Small intestine (tissue), 7 donors: ENCODE measurements around the gene SNCB. TPM values are rescaled to one million over a fixed set of nuclear protein-coding genes. Genes with fewer than 3 reads are reported as not detected.
A peak's percentile ranks its signal among the peaks of the same experiment; 100 is the strongest.

ENCODE experiments used
- DNase-seq, 2 donors: peaks; one replicate each; pipeline versions ENCODE4 v3.0.0 to v3.0.0-alpha.2; 2013
- FAIRE-seq: peaks from 2 replicates; lab custom pipeline; 2012; peaks lifted over from hg19 to GRCh38; lab: Jason Lieb, UNC
- H3K27ac ChIP-seq, 3 donors: one replicate each; pipeline ENCODE4 v1.5.1; 2013; ENCODE audit warnings: low read length in 2 of 3, mild to moderate bottlenecking in 2 of 3, control low read depth in 1 of 3, inconsistent platforms in 1 of 3, low read depth in 1 of 3, moderate library complexity in 1 of 3
- H3K27me3 ChIP-seq, 3 donors: one replicate each; pipeline ENCODE4 v1.6.1; 2013; ENCODE audit warnings: low read length in 3 of 3, inconsistent platforms in 1 of 3; ENCODE audit not compliant: control insufficient read depth in 3 of 3, insufficient read depth in 3 of 3
- H3K36me3 ChIP-seq, 3 donors: one replicate each; pipeline ENCODE4 v1.6.1; 2013; ENCODE audit warnings: low read length in 3 of 3, inconsistent platforms in 1 of 3, low read depth in 1 of 3, mild to moderate bottlenecking in 1 of 3, moderate library complexity in 1 of 3; ENCODE audit not compliant: control insufficient read depth in 3 of 3, insufficient read depth in 2 of 3
- H3K4me1 ChIP-seq, 3 donors: one replicate each; pipeline ENCODE4 v1.6.1; 2013; ENCODE audit warnings: low read length in 2 of 3, inconsistent platforms in 1 of 3, low read depth in 1 of 3, mild to moderate bottlenecking in 1 of 3, moderate library complexity in 1 of 3; ENCODE audit not compliant: control insufficient read depth in 3 of 3, insufficient read depth in 2 of 3
- H3K4me3 ChIP-seq, 3 donors: one replicate each; pipeline ENCODE4 v1.5.1; 2013; ENCODE audit warnings: low read length in 3 of 3, control low read depth in 1 of 3, inconsistent platforms in 1 of 3, low read depth in 1 of 3, mild to moderate bottlenecking in 1 of 3, moderate library complexity in 1 of 3
- H3K9me3 ChIP-seq, 2 donors: one replicate each; pipeline ENCODE4 v1.6.1; 2013; ENCODE audit warnings: low read depth in 1 of 2, low read length in 1 of 2; ENCODE audit not compliant: control insufficient read depth in 2 of 2, insufficient read depth in 1 of 2
- WGBS, 3 donors: extraction: QIAGEN DNeasy Blood & Tissue Kit; methylation state at CpG; one replicate each; pipeline ENCODE4 v1.1.7; 2013; 5-methylcytosine and 5-hydroxymethylcytosine counted together
- polyA plus RNA-seq, 4 donors: library from polyadenylated mRNA; stranded (reverse) in 3 of 4; unstranded in 1 of 4; fragments of 200-250 nt in 3 of 4; fragments of 120-200 nt in 1 of 4; gene quantifications; one replicate each; pipeline versions ENCODE4 v1.2.1 to v1.2.3, GENCODE V29; 2013
- donor health status: healthy with polysubstance abuse.
- donor health status: control.
- donor health status: control.
- donor health status: Bipolar disorder and iron deficiency.
- donor health status: healthy.

SNCB gene
- polyA plus RNA-seq, 4 donors, result 0.16 to 0.73 TPM; not detected in 2

DNA sequence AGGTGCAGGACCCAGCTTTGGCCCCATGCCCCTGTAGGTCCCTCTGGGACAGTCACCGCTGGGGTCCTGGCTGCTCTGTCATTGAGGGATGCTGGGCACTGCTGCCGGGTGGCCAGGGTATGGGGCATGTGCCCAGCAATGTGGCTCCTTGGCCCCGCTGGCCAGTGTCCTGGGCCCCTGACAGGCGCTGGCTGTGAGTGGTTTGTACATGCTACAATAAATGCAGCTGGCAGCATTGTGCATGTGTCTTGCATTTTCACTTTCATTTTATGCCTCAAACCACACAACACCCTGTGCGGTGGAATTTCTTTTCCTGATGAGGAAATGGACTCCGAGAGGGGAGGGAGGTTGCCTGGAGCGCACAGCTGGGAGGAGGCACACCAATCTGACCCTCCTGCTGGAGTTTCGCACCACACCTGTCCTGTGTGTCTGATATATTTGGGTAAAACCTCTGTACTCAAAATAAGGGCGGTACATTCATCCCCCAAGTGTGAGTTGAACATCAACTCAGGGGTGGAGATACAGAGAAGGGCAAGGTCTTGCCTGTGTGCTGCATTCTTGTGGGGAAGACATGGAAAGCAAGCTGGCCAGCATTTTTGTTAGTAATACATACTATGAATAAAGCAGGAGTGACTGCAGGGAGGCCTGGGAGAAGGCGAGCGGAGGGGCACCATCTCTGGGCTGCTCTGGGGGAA, 28.6 kb upstream of the SNCB start:
- 16 to 33% (median 22%) methylated on average over 11 of the region's 11 CpGs for WGBS, 3 donors
- FAIRE-seq, result no peak

DNA sequence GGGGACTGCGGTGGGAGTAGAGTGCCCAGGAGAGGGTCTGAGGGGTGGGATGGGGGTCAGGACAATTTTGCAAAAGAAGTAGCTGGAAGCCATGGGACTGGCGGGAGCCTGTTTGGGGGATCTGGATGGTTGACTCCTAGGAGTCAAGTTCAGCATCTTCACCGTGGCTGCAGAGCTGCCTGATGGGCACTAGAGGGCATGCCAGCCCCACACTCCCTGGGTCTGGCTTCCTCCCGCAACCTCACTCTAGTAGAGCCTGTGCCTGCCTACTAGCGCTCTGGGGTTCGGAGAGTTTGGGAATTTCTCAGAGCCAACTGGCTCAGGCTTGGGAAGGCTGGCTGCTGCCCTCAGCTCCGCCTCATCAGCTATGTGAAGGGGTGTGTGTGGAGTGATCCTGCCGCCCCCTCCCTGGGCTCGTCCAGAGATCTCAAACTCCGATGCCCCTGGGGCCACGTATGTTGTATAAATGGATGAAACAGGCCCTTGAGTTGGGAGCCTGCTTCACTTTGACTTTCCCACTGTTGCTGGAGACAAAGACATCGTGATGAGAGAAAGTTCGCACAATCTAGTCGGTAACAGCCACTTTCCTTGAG, 27.8 kb upstream of the SNCB start:
- Histone ChIP-seq H3K36me3 (peaks cover 0 to 47% (median 0%) of the 10 kb centered on the region in 3 donors), H3K4me3 (no peak overlapping the region), H3K27ac (no peak overlapping the region), H3K27me3 (peaks cover 0 to 2% (median 0%) of the 10 kb centered on the region in 3 donors), H3K4me1 (peaks cover 5 to 7% (median 5%) of the 10 kb centered on the region in 3 donors), H3K9me3 (no peaks in the 10 kb centered on the region)
- no peak for FAIRE-seq
- peak; percentile 72 to 73 for DNase-seq
- 33 to 45% (median 41%) methylated on average over 14 of the region's 14 CpGs for WGBS, 3 donors

More for the DNA sequence above, 28.6 kb upstream of the SNCB start:
- Histone ChIP-seq H3K4me1 (peaks cover 5 to 7% (median 5%) of the 10 kb centered on the region in 3 donors), H3K36me3 (peaks cover 0 to 39% (median 0%) of the 10 kb centered on the region in 3 donors), H3K4me3 (peak overlapping the region in 1 of 3 donors; percentile 45), H3K27me3 (peaks cover 0 to 5% (median 2%) of the 10 kb centered on the region in 3 donors), H3K27ac (peak overlapping the region in 2 of 3 donors; percentile 54 to 68), H3K9me3 (no peaks in the 10 kb centered on the region)
- DNase-seq, result peak; percentile 61 to 85

DNA sequence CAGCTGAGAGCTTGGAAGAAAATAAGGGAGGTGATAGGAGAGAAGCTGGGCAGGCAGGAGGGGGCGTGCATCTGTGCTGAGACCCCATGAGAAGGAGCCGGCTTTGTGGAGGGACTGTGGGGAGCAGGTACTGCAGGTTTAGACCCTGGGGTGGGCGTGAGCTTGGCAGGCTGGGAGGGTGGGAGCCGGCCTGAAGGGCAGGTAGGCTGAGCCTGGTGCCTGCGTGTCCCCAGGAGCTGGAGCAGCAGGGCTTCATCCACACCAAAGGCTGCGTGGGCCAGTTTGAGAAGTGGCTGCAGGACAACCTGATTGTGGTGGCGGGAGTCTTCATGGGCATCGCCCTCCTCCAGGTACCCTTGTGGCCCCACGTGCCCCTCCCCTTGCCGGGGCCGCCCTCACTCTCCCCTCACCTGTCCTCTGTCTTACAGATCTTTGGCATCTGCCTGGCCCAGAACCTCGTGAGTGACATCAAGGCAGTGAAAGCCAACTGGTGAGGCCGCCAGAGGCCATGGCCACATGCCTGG, 26.2 kb upstream of the SNCB start:
- 88 to 92% (median 90%) methylated on average over 13 of the region's 13 CpGs for WGBS, 3 donors
- Histone ChIP-seq H3K36me3 (peaks cover 0 to 57% (median 2%) of the 10 kb centered on the region in 3 donors), H3K4me3 (no peak overlapping the region), H3K27ac (no peak overlapping the region), H3K9me3 (no peaks in the 10 kb centered on the region), H3K4me1 (peaks cover 5 to 7% (median 5%) of the 10 kb centered on the region in 3 donors), H3K27me3 (no peaks in the 10 kb centered on the region)
- DNase-seq (no peak), FAIRE-seq (no peak)

DNA sequence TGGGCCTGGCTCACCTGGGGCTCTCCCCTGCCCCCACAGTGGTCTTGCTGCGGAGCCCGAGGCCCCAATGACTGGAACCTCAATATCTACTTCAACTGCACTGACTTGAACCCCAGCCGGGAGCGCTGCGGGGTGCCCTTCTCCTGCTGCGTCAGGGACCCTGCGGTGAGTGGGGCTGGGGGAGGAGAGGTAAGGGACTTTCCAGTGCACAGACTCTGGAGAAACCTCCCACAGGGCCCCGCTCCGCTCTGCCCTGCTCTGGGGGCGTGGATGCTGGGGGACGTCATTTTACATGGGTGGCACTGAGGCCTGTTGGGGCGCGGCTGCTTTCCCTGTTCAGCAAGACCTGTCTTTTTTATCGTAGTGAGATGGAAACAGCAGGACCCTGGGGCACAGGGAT, 24.5 kb upstream of the SNCB start:
- no peaks in the 10 kb centered on the region for H3K9me3 ChIP-seq
- no peak for FAIRE-seq
- no peak overlapping the region for H3K4me3 ChIP-seq
- H3K36me3 ChIP-seq, result peaks cover 0 to 57% (median 2%) of the 10 kb centered on the region in 3 donors
- WGBS, 3 donors, result 94 to 97% (median 96%) methylated on average over 14 of the region's 14 CpGs
- H3K27me3 ChIP-seq, result no peaks in the 10 kb centered on the region
- H3K4me1 ChIP-seq, result peaks cover 5 to 7% (median 5%) of the 10 kb centered on the region in 3 donors
- H3K27ac ChIP-seq, result no peak overlapping the region
- no peak for DNase-seq

DNA sequence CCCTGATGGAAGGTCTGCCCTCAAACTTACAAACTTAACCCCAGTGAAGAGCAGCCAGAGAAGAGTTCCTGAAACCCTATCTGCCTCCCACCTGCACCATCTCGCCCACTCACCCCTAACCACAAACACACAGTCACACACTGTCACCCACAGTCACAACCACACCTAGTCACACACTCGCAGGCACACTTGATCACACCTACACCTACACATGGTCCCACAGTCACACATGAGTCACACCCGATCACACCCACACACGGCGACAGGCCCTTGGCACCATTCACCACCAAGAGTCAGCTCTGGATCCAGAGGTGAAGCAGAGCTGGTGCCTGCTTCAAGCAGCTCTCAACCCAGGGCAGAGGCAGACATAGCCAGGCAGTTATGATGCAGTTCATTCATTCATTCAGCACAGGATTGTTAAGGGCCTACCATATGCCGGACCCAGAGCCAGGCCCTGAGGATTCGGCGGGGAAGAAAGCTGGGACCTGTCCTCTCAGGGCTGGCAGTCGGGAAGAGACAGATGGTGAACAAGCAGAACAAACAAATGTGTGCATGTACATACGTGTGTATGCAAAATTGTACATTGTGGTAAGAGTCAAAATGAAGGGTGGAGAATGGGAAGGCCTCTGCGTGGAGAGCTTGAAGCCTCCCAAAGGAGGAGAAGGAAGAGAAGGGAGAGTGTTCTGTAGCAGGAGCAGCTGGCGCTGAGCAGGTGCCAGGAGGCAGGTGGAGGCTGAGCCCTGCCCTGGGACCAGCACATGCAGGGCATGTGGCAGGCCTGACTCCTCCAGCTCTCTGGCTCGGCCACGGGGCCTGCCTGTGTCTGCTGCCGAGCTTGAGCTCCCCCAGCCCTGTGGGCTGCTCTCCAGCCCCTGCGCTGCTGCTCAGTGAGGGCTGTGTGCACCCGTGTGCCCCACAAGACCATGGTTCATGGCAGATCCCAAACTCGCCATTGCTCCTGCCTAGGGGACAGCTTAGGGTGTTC, 23.4 kb upstream of the SNCB start:
- Histone ChIP-seq H3K36me3 (peaks cover 0 to 57% (median 2%) of the 10 kb centered on the region in 3 donors), H3K4me3 (no peak overlapping the region), H3K27ac (no peak overlapping the region), H3K4me1 (peaks cover under 1 to 6% (median 4%) of the 10 kb centered on the region in 3 donors), H3K9me3 (no peaks in the 10 kb centered on the region), H3K27me3 (no peaks in the 10 kb centered on the region)
- DNase-seq (peak in 1 of 2 donors; percentile 27), FAIRE-seq (no peak)
- 72 to 77% (median 74%) methylated on average over 18 of the region's 18 CpGs for WGBS, 3 donors

DNA sequence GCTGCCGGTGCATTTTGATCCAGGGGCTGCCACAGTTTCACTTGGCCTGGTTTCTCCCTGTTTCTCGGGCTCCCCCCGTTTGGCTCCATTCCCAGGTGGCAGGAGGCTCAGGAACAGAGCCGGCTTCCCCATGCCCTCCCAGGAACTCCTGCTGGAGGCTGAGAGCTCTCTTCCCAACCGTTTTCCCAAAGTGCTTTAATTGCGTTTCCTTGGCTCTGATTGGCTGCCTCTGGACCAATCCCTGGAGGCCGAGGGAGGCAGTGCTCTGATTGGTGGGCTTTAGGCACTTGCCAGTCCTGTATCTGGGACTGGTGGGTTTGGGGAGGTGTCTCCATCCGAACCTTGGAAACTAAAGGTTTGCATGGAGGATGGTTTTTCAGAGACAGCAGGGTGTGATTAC, 21.8 kb upstream of the SNCB start:
- FAIRE-seq, result no peak
- 82 to 86% (median 85%) methylated on average over 8 of the region's 8 CpGs for WGBS, 3 donors

DNA sequence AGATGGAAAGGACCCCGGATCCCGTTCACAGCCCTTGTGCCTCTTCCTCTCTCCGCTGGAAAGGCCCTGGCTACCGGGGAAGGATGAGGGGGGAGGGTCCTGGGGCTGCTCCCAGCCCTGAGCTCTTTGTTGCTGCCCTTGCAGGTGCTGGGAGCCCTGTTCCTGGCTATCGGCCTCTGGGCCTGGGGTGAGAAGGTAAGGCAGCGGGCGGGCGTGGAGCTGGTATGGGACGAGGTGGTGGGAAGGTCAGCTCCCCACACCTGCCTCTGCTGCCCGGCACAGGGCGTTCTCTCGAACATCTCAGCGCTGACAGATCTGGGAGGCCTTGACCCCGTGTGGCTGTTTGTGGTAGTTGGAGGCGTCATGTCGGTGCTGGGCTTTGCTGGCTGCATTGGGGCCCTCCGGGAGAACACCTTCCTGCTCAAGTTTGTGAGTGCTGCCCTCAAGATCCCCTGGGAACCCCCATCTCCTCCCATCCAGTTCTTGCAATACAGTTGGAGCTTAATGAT, 21.2 kb upstream of the SNCB start:
- H3K4me3 ChIP-seq, result no peak overlapping the region
- peaks cover 0 to 43% (median 2%) of the 10 kb centered on the region in 3 donors for H3K36me3 ChIP-seq
- FAIRE-seq (no peak), DNase-seq (no peak)
- WGBS, 3 donors, result 87 to 97% (median 93%) methylated on average over 17 of the region's 17 CpGs
- H3K27ac ChIP-seq, result no peak overlapping the region
- peaks cover 0 to 8% (median 3%) of the 10 kb centered on the region in 3 donors for H3K4me1 ChIP-seq
- no peaks in the 10 kb centered on the region for H3K9me3 ChIP-seq
- no peaks in the 10 kb centered on the region for H3K27me3 ChIP-seq

More for the DNA sequence above, 21.8 kb upstream of the SNCB start:
- peaks cover 0 to 49% (median 2%) of the 10 kb centered on the region in 3 donors for H3K36me3 ChIP-seq
- H3K9me3 ChIP-seq, result no peaks in the 10 kb centered on the region
- H3K27ac ChIP-seq, result no peak overlapping the region
- H3K4me1 ChIP-seq, result peaks cover 0 to 6% (median 3%) of the 10 kb centered on the region in 3 donors
- no peaks in the 10 kb centered on the region for H3K27me3 ChIP-seq
- H3K4me3 ChIP-seq, result no peak overlapping the region
- DNase-seq, result no peak
